Lower lobe of right lung (tissue), 2 donors: ENCODE measurements around the gene TMEM131. TPM values are rescaled to one million over a fixed set of nuclear protein-coding genes. Genes with fewer than 3 reads are reported as not detected.
"Not testable (repeated sequence)": the region's sequence is repeated elsewhere in the genome, so short reads cannot be mapped to it uniquely, and the experiment has no call there.

Experiments used
- ATAC-seq, 2 donors: fragments of 200-7000 bp; cut with Tn5 transposase; one replicate each; pipeline ENCODE4 v1.9.1; 2020 to 2022; ENCODE audit warnings: mild to moderate bottlenecking in 2 of 2, moderate library complexity in 2 of 2
- DNase-seq: peaks from one replicate; pipeline ENCODE4 v3.0.0-alpha.2; 2020
- H3K27ac ChIP-seq: fragments of 200-600 bp; one replicate; pipeline ENCODE4 v1.8.0; 2022
- H3K27me3 ChIP-seq: fragments of 200-600 bp; one replicate; pipeline ENCODE4 v1.8.0; 2022; ENCODE audit warnings: low read depth
- H3K36me3 ChIP-seq: fragments of 200-600 bp; one replicate; pipeline ENCODE4 v1.8.0; 2022; ENCODE audit warnings: mild to moderate bottlenecking
- H3K4me1 ChIP-seq: fragments of 200-600 bp; one replicate; pipeline ENCODE4 v1.8.0; 2022
- H3K4me3 ChIP-seq: fragments of 200-600 bp; one replicate; pipeline ENCODE4 v1.8.0; 2022; ENCODE audit warnings: mild to moderate bottlenecking
- H3K9me3 ChIP-seq: fragments of 200-600 bp; one replicate; pipeline ENCODE4 v1.8.0; 2022
- CTCF ChIP-seq: fragments of 200-600 bp; IDR thresholded peaks from one replicate; pipeline ENCODE4 v1.8.0; 2022; ENCODE audit warnings: antibody characterized with exemption, mild to moderate bottlenecking
- intact Hi-C: fragments of 100-400 bp; cut with DNase I; formaldehyde crosslinking; loops from one replicate; pipeline ENCODE4 v1.11.0; 2022
- total RNA-seq: library from RNA; stranded (reverse); fragmentation: NEBNext Ultra II Directional; extraction: Animal tissue kit (Norgen Biotek cat#: 25700); gene quantifications from one replicate; pipeline ENCODE4 v1.2.1, GENCODE V29; 2021
- donor health status: DM: no; HTN: yes; CAD: no; lungs with severe emphysema.

Gene TMEM131
- total RNA-seq, 1 donor from 2014 or later = 42.2 TPM

GRCh38 chr2:97907369-97908100 lies 88.2 kb downstream of the TMEM131 start:
- no peak for DNase-seq
- Histone ChIP-seq H3K4me3 (no peak overlapping the region), H3K27me3 (no peaks in the 10 kb centered on the region), H3K36me3 (peaks cover 7% of the 10 kb centered on the region), H3K9me3 (no peaks in the 10 kb centered on the region), H3K4me1 (peaks cover 11% of the 10 kb centered on the region), H3K27ac (no peak overlapping the region)
- ATAC-seq = no peak
- no peak for TF ChIP-seq CTCF
- intact Hi-C loops = no loop called here

- DNase-seq (no peak), ATAC-seq (no peak)
- Histone ChIP-seq H3K27me3 (no peaks in the 10 kb centered on the region), H3K9me3 (no peaks in the 10 kb centered on the region), H3K27ac (no peak overlapping the region), H3K36me3 (peaks cover 7% of the 10 kb centered on the region), H3K4me1 (no peaks in the 10 kb centered on the region), H3K4me3 (no peak overlapping the region)
- intact Hi-C loops = no loop called here
- TF ChIP-seq CTCF = no peak
Observed at GRCh38 chr2:97906307-97906706, 89.4 kb downstream of the TMEM131 start.

GRCh38 chr2:97905294-97905693 lies 90.5 kb downstream of the TMEM131 start:
- TF ChIP-seq CTCF = no peak
- H3K36me3 ChIP-seq = peaks cover 7% of the 10 kb centered on the region
- no peak overlapping the region for H3K27ac ChIP-seq
- ATAC-seq (no peak), DNase-seq (no peak)
- no peak overlapping the region for H3K4me3 ChIP-seq
- no peaks in the 10 kb centered on the region for H3K27me3 ChIP-seq
- no peaks in the 10 kb centered on the region for H3K4me1 ChIP-seq
- intact Hi-C loops = no loop called here
- H3K9me3 ChIP-seq = no peaks in the 10 kb centered on the region

GRCh38 chr2:97901862-97902261 lies 93.9 kb downstream of the TMEM131 start:
- H3K36me3 ChIP-seq = no peaks in the 10 kb centered on the region
- DNase-seq (no peak), ATAC-seq (no peak)
- H3K4me3 ChIP-seq = no peak overlapping the region
- no peak overlapping the region for H3K27ac ChIP-seq
- no peaks in the 10 kb centered on the region for H3K9me3 ChIP-seq
- intact Hi-C loops = no loop called here
- no peaks in the 10 kb centered on the region for H3K27me3 ChIP-seq
- TF ChIP-seq CTCF = no peak
- H3K4me1 ChIP-seq = no peaks in the 10 kb centered on the region

- H3K27ac ChIP-seq = no peak overlapping the region
- no peak for DNase-seq
- H3K9me3 ChIP-seq = no peaks in the 10 kb centered on the region
- no peaks in the 10 kb centered on the region for H3K27me3 ChIP-seq
- H3K36me3 ChIP-seq = no peaks in the 10 kb centered on the region
- intact Hi-C loops = no loop called here
- no peaks in the 10 kb centered on the region for H3K4me1 ChIP-seq
- no peak for ATAC-seq
- no peak overlapping the region for H3K4me3 ChIP-seq
- TF ChIP-seq CTCF = no peak
Observed at GRCh38 chr2:97900806-97901205, 94.9 kb downstream of the TMEM131 start.

GRCh38 chr2:97893042-97893441 lies 102.7 kb downstream of the TMEM131 start:
- H3K27ac ChIP-seq, H3K27me3 ChIP-seq, DNase-seq, H3K36me3 ChIP-seq, H3K4me1 ChIP-seq, H3K4me3 ChIP-seq, H3K9me3 ChIP-seq, intact Hi-C loops, ATAC-seq: not testable (repeated sequence)
